ENCODE measurements around the gene NKX1-1.

- TF ChIP-seq CTCF (conservative IDR thresholded peaks at IDR 0.05; ENCODE audit: low read depth in 2 of 2): no peak
- no peak for TF ChIP-seq REST (IDR thresholded peaks at IDR 0.05; ENCODE audit: unreplicated experiment)
These were observed 997 bp downstream of the NKX1-1 start for GRCh38 chr4:1405254-1405635.
